MCF 10A (cell line): ENCODE data around the gene TRIM63. TPM values are rescaled to one million over a fixed set of nuclear protein-coding genes. Genes with fewer than 3 reads are reported as not detected.

ENCODE experiments used
- BruUV-seq: library from RNA; stranded (reverse); fragments of 400-500 nt; replicated peaks from 2 replicates; lab custom pipeline; 2021; lab: Mats Ljungman, UMichigan
- CTCF ChIA-PET: fragments of 300-600 bp; sonication (Branson Sonifier 250); formaldehyde crosslinking; extraction: SDS; loops from one replicate; lab custom pipeline; 2021; ENCODE audit warnings: antibody characterized with exemption, inconsistent platforms; lab: Yijun Ruan, JAX
- POLR2A ChIA-PET: fragments of 300-600, 350-650 bp; sonication (Branson Sonifier 250); formaldehyde crosslinking; extraction: SDS; loops from one replicate; lab custom pipeline; 2020; ENCODE audit warnings: antibody characterized with exemption, inconsistent platforms; lab: Yijun Ruan, JAX
- DNase-seq: peaks from one replicate; pipeline ENCODE4 v3.0.0-alpha.2; 2018; ENCODE audit not compliant: unreplicated experiment
- H3K27ac Mint-ChIP-seq: one replicate; pipeline ENCODE4 v1.8.0; 2022; ENCODE audit warnings: mild to moderate bottlenecking, low read depth, mixed read lengths; ENCODE audit not compliant: unreplicated experiment
- H3K27me3 Mint-ChIP-seq: one replicate; pipeline ENCODE4 v1.8.0; 2022; ENCODE audit warnings: mixed read lengths; ENCODE audit not compliant: insufficient read depth, unreplicated experiment
- H3K36me3 Mint-ChIP-seq: one replicate; pipeline ENCODE4 v1.8.0; 2022; ENCODE audit warnings: mild to moderate bottlenecking, moderate library complexity, mixed read lengths; ENCODE audit not compliant: insufficient read depth, unreplicated experiment
- H3K4me1 Mint-ChIP-seq: one replicate; pipeline ENCODE4 v1.8.0; 2022; ENCODE audit warnings: mixed read lengths; ENCODE audit not compliant: insufficient read depth, unreplicated experiment
- H3K4me3 Mint-ChIP-seq: one replicate; pipeline ENCODE4 v1.8.0; 2022; ENCODE audit warnings: mild to moderate bottlenecking, moderate library complexity, mixed read lengths; ENCODE audit not compliant: unreplicated experiment
- H3K9me3 Mint-ChIP-seq: one replicate; pipeline ENCODE4 v1.8.0; 2022; ENCODE audit warnings: mixed read lengths; ENCODE audit not compliant: unreplicated experiment
- CTCF ChIP-seq: fragments of 200-600 bp; IDR thresholded peaks from one replicate; pipeline ENCODE4 v1.8.0; 2022; ENCODE audit warnings: antibody characterized with exemption, mild to moderate bottlenecking; ENCODE audit not compliant: unreplicated experiment
- intact Hi-C: fragments of 100-400 bp; cut with micrococcal nuclease; formaldehyde crosslinking; loops from 2 replicates; pipeline ENCODE4 v1.14.1; 2022
- total RNA-seq: library from RNA; stranded (reverse); gene quantifications from 2 replicates; pipeline ENCODE4 v1.2.3, GENCODE V29; 2022

Gene TRIM63
- total RNA-seq, 1 experiment from 2014 or later: not detected

GRCh38 chr1:26078286-26079177 is 11.1 kb upstream of the TRIM63 start:
- Mint-ChIP-seq H3K4me1 (no peaks in the 10 kb centered on the region), H3K9me3 (no peaks in the 10 kb centered on the region), H3K4me3 (no peak overlapping the region), H3K36me3 (no peaks in the 10 kb centered on the region), H3K27ac (no peak overlapping the region), H3K27me3 (peaks cover 11% of the 10 kb centered on the region)
- ChIA-PET CTCF (interaction anchor here (0.9 to 2.1 kb wide), 2 partner anchors 42 to 67 kb away, joined by 4 to 5 read pairs; no protein-coding TSS in a partner anchor), POLR2A (interaction anchor here (0.6 to 1.2 kb wide), 4 partner anchors 19 to 188 kb away, joined by 3 to 4 read pairs (median 3); no protein-coding TSS in a partner anchor)
- no peak for DNase-seq
- no peak for TF ChIP-seq CTCF
- intact Hi-C loops: no loop called here
- BruUV-seq: no TSS peak

- BruUV-seq: no TSS peak
- H3K27ac Mint-ChIP-seq: no peak overlapping the region
- POLR2A ChIA-PET: interaction anchor here (0.6 to 1.0 kb wide), 2 partner anchors 18 to 36 kb away, joined by 3 to 4 read pairs; no protein-coding TSS in a partner anchor
Observed at GRCh38 chr1:26077524-26077923, 10.1 kb upstream of the TRIM63 start.

GRCh38 chr1:26075421-26076144 is 8.2 kb upstream of the TRIM63 start:
- no peak for DNase-seq
- peaks cover 38% of the 10 kb centered on the region for H3K27me3 Mint-ChIP-seq
- intact Hi-C loops: no loop called here
- no peak overlapping the region for H3K4me3 Mint-ChIP-seq
- no peaks in the 10 kb centered on the region for H3K36me3 Mint-ChIP-seq
- ChIA-PET CTCF (no interaction called here), POLR2A (no interaction called here)
- H3K27ac Mint-ChIP-seq: no peak overlapping the region
- H3K4me1 Mint-ChIP-seq: no peaks in the 10 kb centered on the region
- no TSS peak for BruUV-seq
- no peak for TF ChIP-seq CTCF
- H3K9me3 Mint-ChIP-seq: no peaks in the 10 kb centered on the region

More at GRCh38 chr1:26077524-26077923, 10.1 kb upstream of the TRIM63 start:
- no peaks in the 10 kb centered on the region for H3K4me1 Mint-ChIP-seq
- H3K9me3 Mint-ChIP-seq: no peaks in the 10 kb centered on the region
- TF ChIP-seq CTCF: no peak
- DNase-seq: no peak
- H3K36me3 Mint-ChIP-seq: no peaks in the 10 kb centered on the region
- H3K4me3 Mint-ChIP-seq: no peak overlapping the region
- CTCF ChIA-PET: interaction anchor here (2.1 kb wide), 1 partner anchor 68 kb away, joined by 5 read pairs; no protein-coding TSS in a partner anchor
- peaks cover 19% of the 10 kb centered on the region for H3K27me3 Mint-ChIP-seq
- intact Hi-C loops: no loop called here

GRCh38 chr1:26072305-26072704 is 4.9 kb upstream of the TRIM63 start:
- Mint-ChIP-seq H3K4me1 (no peaks in the 10 kb centered on the region), H3K4me3 (no peak overlapping the region), H3K27ac (no peak overlapping the region)

More at GRCh38 chr1:26072305-26072704, 4.9 kb upstream of the TRIM63 start:
- POLR2A ChIA-PET: no interaction called here
- CTCF ChIA-PET: no interaction called here
- no TSS peak for BruUV-seq
- no peak for TF ChIP-seq CTCF
- intact Hi-C loops: no loop called here
- Mint-ChIP-seq H3K9me3 (no peaks in the 10 kb centered on the region), H3K27me3 (peaks cover 42% of the 10 kb centered on the region), H3K36me3 (no peaks in the 10 kb centered on the region)
- no peak for DNase-seq
